A673 (cell line): ENCODE results near the gene BEAN1. TPM values are rescaled to one million over a fixed set of nuclear protein-coding genes. Genes with fewer than 3 reads are reported as not detected.

Experiments used
- BruUV-seq: library from RNA; stranded (reverse); fragments of 400-500 nt; replicated peaks from 2 replicates; lab custom pipeline; 2021; lab: Mats Ljungman, UMichigan
- CTCF ChIA-PET: fragments of 300-600 bp; sonication (Branson Sonifier 250); formaldehyde crosslinking; loops from one replicate; lab custom pipeline; 2022; ENCODE audit warnings: antibody characterized with exemption; lab: Charles Lee
- POLR2A ChIA-PET: fragments of 300-600 bp; sonication (Branson Sonifier 250); formaldehyde crosslinking; loops from one replicate; lab custom pipeline; 2022; ENCODE audit warnings: antibody characterized with exemption; ENCODE audit not compliant: low non-redundant PET; lab: Charles Lee
- DNase-seq: peaks from one replicate; pipeline ENCODE4 v3.0.0-alpha.2; 2015; ENCODE audit warnings: low spot score
- H3K27ac ChIP-seq: fragments of 200-600 bp; sonication (generic); 2 replicates; pipeline ENCODE4 v1.5.1; 2016; ENCODE audit warnings: mixed run types, low read depth, mild to moderate bottlenecking, mixed read lengths, antibody characterized with exemption, low read length; ENCODE audit not compliant: poor library complexity, severe bottlenecking
- H3K27me3 ChIP-seq: fragments of 200-600 bp; sonication (generic); replicated peaks from 2 replicates; pipeline ENCODE4 v1.6.1; 2017; ENCODE audit warnings: mixed run types, low read depth, mild to moderate bottlenecking, mixed read lengths, antibody characterized with exemption, low read length; ENCODE audit not compliant: insufficient read depth, poor library complexity
- H3K36me3 ChIP-seq: fragments of 200-600 bp; sonication (generic); 2 replicates; pipeline ENCODE4 v1.6.1; 2016; ENCODE audit warnings: mixed run types, mild to moderate bottlenecking, mixed read lengths, antibody characterized with exemption, low read length; ENCODE audit not compliant: insufficient read depth, poor library complexity, severe bottlenecking
- H3K4me1 ChIP-seq: fragments of 200-600 bp; sonication (generic); 2 replicates; pipeline ENCODE4 v1.6.1; 2017; ENCODE audit warnings: mixed run types, mild to moderate bottlenecking, mixed read lengths, antibody characterized with exemption, low read length; ENCODE audit not compliant: insufficient read depth, poor library complexity, severe bottlenecking
- H3K4me3 ChIP-seq: fragments of 200-600 bp; sonication (generic); 2 replicates; pipeline ENCODE4 v1.5.1; 2016; ENCODE audit warnings: low read depth, mixed run types, mild to moderate bottlenecking, mixed read lengths, low read length; ENCODE audit not compliant: poor library complexity, severe bottlenecking
- H3K9me3 ChIP-seq: fragments of 200-600 bp; sonication (generic); 2 replicates; pipeline ENCODE4 v1.6.1; 2016; ENCODE audit warnings: mixed run types, low read depth, mild to moderate bottlenecking, mixed read lengths, antibody characterized with exemption, low read length; ENCODE audit not compliant: poor library complexity, severe bottlenecking
- CTCF ChIP-seq: fragments of 300-800, 200-600 bp; sonication (generic); conservative IDR thresholded peaks from 2 replicates; pipeline ENCODE4 v1.5.1; 2017; ENCODE audit warnings: low read depth, mild to moderate bottlenecking, antibody characterized with exemption, low read length, moderate library complexity, mixed read lengths
- EZH2 ChIP-seq: fragments of 200-600 bp; sonication (generic); IDR thresholded peaks from 2 replicates; pipeline ENCODE4 v1.6.1; 2017; ENCODE audit warnings: borderline replicate concordance, low read depth, mild to moderate bottlenecking, mixed read lengths, antibody characterized with exemption, low read length; ENCODE audit not compliant: poor library complexity, severe bottlenecking
- intact Hi-C: fragments of 100-400 bp; cut with micrococcal nuclease; formaldehyde crosslinking; loops from one replicate; pipeline ENCODE4 v1.10.0; 2022; ENCODE audit not compliant: unreplicated experiment
- total RNA-seq: library from RNA; stranded (reverse); gene quantifications from 2 replicates; pipeline ENCODE4 v1.2.3, GENCODE V29; 2021

Gene BEAN1
- total RNA-seq, 1 experiment from 2014 or later, result not detected

- POLR2A ChIA-PET, result no interaction called here
- no peak for DNase-seq
- no peaks in the 10 kb centered on the region for H3K4me1 ChIP-seq
- TF ChIP-seq EZH2, result no peak
- no peak for TF ChIP-seq CTCF
- no TSS peak for BruUV-seq
- no peak overlapping the region for H3K4me3 ChIP-seq
- intact Hi-C loops, result no loop called here
- H3K27ac ChIP-seq, result no peak overlapping the region
- H3K36me3 ChIP-seq, result no peaks in the 10 kb centered on the region
- CTCF ChIA-PET, result no interaction called here
- H3K9me3 ChIP-seq, result no peaks in the 10 kb centered on the region
- peaks cover 6% of the 10 kb centered on the region for H3K27me3 ChIP-seq
Measured at GRCh38 chr16:66441586-66442375, 14.7 kb downstream of the BEAN1 start.

- peaks cover 6% of the 10 kb centered on the region for H3K27me3 ChIP-seq
- ChIA-PET POLR2A (no interaction called here), CTCF (interaction anchor here (1.2 kb wide), 1 partner anchor 36 kb away, joined by 3 read pairs; no protein-coding TSS in a partner anchor)
- BruUV-seq, result no TSS peak
- no peaks in the 10 kb centered on the region for H3K4me1 ChIP-seq
- DNase-seq, result no peak
- no peaks in the 10 kb centered on the region for H3K9me3 ChIP-seq
- H3K4me3 ChIP-seq, result no peak overlapping the region
- no peak overlapping the region for H3K27ac ChIP-seq
- intact Hi-C loops, result no loop called here
- no peaks in the 10 kb centered on the region for H3K36me3 ChIP-seq
- TF ChIP-seq CTCF (no peak), EZH2 (no peak)
Measured at GRCh38 chr16:66442502-66443268, 15.6 kb downstream of the BEAN1 start.

GRCh38 chr16:66443269-66443652 is 16.2 kb downstream of the BEAN1 start:
- Histone ChIP-seq H3K4me1 (no peaks in the 10 kb centered on the region), H3K36me3 (no peaks in the 10 kb centered on the region), H3K27ac (no peak overlapping the region), H3K27me3 (peaks cover 6% of the 10 kb centered on the region), H3K4me3 (no peak overlapping the region), H3K9me3 (no peaks in the 10 kb centered on the region)
- BruUV-seq, result no TSS peak
- no peak for DNase-seq
- intact Hi-C loops, result no loop called here
- TF ChIP-seq EZH2 (no peak), CTCF (no peak)
- POLR2A ChIA-PET, result no interaction called here
- CTCF ChIA-PET, result interaction anchor here (1.2 kb wide), 1 partner anchor 37 kb away, joined by 3 read pairs; no protein-coding TSS in a partner anchor
